ENCODE results near the gene ANKS1A.

The ANKS1A gene

GRCh38 chr6:35033683-35034082 is 144.6 kb downstream of the ANKS1A start:
- no peak overlapping the region for H3K27ac ChIP-seq
- TF ChIP-seq ZFX (IDR thresholded peaks at IDR 0.05), result no peak
- TF ChIP-seq, protein P1, sequence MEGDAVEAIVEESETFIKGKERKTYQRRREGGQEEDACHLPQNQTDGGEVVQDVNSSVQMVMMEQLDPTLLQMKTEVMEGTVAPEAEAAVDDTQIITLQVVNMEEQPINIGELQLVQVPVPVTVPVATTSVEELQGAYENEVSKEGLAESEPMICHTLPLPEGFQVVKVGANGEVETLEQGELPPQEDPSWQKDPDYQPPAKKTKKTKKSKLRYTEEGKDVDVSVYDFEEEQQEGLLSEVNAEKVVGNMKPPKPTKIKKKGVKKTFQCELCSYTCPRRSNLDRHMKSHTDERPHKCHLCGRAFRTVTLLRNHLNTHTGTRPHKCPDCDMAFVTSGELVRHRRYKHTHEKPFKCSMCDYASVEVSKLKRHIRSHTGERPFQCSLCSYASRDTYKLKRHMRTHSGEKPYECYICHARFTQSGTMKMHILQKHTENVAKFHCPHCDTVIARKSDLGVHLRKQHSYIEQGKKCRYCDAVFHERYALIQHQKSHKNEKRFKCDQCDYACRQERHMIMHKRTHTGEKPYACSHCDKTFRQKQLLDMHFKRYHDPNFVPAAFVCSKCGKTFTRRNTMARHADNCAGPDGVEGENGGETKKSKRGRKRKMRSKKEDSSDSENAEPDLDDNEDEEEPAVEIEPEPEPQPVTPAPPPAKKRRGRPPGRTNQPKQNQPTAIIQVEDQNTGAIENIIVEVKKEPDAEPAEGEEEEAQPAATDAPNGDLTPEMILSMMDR (conservative IDR thresholded peaks at IDR 0.05), result no peak

DNA sequence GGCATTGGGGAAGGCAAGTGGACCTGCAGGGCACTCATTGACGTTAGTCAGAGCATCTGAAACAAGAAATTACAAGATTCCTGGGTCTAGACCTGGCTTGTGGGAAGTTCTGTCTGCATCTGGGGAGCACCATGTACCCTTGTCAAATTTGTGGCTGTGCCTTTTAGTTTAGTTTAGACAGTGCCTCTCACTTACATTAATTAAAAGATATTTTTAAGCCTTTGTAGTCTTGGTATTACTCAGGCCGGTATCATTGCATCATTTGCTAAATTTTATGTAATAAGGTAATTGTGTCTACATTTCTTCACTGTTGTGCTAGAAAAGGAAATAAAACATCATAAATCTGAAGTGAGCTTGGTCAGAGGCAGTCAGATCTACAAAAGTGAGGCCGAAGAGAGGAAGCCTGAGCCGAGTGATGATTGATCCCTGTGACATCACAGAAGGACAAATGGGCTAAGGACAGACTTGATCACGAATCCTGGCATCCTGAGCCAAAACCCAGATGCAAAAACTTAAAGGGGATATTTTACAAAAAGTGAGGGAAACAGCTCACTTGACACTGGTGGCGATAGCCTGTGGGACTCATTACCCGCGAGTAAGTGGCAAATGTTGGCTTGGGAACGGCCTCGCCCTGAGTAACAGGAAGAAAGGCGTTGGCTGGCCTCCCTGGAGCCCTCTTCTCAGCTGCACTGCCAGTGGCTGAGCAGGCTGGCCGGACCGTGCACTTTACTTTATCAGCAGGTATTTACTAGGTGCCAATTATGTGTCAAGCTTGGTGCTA is 145.5 kb downstream of the ANKS1A start:
- no peak overlapping the region for H3K27ac ChIP-seq
- TF ChIP-seq, protein P1 (conservative IDR thresholded peaks at IDR 0.05), result no peak
- no peak for TF ChIP-seq ZFX (IDR thresholded peaks at IDR 0.05)

DNA sequence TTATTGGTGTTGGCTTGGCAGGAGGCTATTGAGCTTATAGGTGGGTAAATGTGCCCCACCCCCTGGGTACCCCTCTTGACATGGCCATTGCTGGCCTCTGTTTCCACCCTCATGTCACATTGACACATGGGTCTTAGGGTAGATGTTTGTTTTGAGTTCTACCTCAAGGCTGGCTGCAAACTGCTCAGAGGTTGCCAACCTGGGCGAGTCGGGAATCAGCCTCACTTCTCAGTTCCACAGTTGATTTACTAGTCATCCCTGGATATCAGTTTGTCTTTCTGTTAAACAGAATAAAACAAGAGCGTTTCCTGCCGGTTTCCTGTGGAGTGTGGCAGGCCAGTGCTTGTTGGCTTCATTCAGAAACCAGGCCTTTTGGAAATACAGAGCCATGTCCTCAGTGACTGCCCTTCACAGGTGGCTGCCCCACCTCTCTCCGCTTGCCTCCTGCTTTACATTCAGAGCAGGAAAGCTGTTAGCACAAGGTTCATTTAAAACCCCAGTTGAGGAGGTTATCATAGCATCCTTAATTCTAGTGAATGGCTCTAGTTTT is 146.5 kb downstream of the ANKS1A start:
- TF ChIP-seq, protein P1 (conservative IDR thresholded peaks at IDR 0.05), result no peak
- TF ChIP-seq ZFX (IDR thresholded peaks at IDR 0.05), result no peak
- H3K27ac ChIP-seq, result no peak overlapping the region

- H3K27ac ChIP-seq, result no peak overlapping the region
- no peak for TF ChIP-seq ZFX (IDR thresholded peaks at IDR 0.05)
- TF ChIP-seq, protein P1 (conservative IDR thresholded peaks at IDR 0.05), result no peak
Observed at GRCh38 chr6:35036059-35036827, 147.2 kb downstream of the ANKS1A start.

- H3K27ac ChIP-seq, result no peak overlapping the region
- TF ChIP-seq ZFX (IDR thresholded peaks at IDR 0.05), result no peak
- TF ChIP-seq, protein P1 (conservative IDR thresholded peaks at IDR 0.05), result no peak
Observed at GRCh38 chr6:35036828-35037663, 148.0 kb downstream of the ANKS1A start.

DNA sequence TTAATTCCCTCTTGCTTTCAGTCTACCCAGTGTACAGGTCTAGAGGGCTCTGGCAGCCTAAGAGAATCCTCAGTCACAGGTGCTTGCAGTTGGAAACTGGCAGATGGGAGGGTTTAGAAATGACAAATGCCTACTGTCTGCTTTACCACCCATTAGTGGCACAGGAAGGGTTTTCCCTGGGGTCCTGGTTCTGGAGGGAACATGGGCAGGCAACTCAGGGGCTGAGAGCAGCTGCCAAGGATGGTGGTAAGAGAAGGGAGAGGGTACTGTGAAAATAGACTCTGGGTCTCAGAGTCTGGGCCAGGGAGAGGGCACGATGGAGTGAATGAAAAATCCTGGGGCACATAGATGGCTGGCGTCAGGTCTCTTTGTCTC is 148.6 kb downstream of the ANKS1A start:
- H3K27ac ChIP-seq, result no peak overlapping the region
- TF ChIP-seq, protein P1 (conservative IDR thresholded peaks at IDR 0.05), result no peak
- TF ChIP-seq ZFX (IDR thresholded peaks at IDR 0.05), result no peak

Data from C4-2B (cell line).